Karpas-422 (cell line): ENCODE results near the gene EML2. TPM values are rescaled to one million over a fixed set of nuclear protein-coding genes. Genes with fewer than 3 reads are reported as not detected.

Source experiments
- DNase-seq: peaks from one replicate; pipeline ENCODE4 v3.0.0-alpha.2; 2015
- H2AFZ ChIP-seq: fragments of 200-600 bp; sonication (generic); 2 replicates; pipeline ENCODE4 v1.6.1; 2014; ENCODE audit warnings: antibody characterized with exemption, low read length, mixed read lengths
- H3K27ac ChIP-seq: fragments of 200-600 bp; sonication (generic); 2 replicates; pipeline ENCODE4 v1.5.1; 2014; ENCODE audit warnings: mild to moderate bottlenecking, low read length, moderate library complexity
- H3K27me3 ChIP-seq: fragments of 200-600 bp; sonication (generic); 2 replicates; pipeline ENCODE4 v1.6.1; 2014; ENCODE audit warnings: low read length, mixed read lengths
- H3K36me3 ChIP-seq: fragments of 200-600 bp; sonication (generic); 2 replicates; pipeline ENCODE4 v1.6.1; 2014; ENCODE audit warnings: low read length, mixed read lengths; ENCODE audit not compliant: insufficient read depth
- H3K4me1 ChIP-seq: fragments of 200-600 bp; sonication (generic); 2 replicates; pipeline ENCODE4 v1.6.1; 2014; ENCODE audit warnings: mild to moderate bottlenecking, low read length, mixed read lengths
- H3K4me2 ChIP-seq: fragments of 200-600 bp; sonication (generic); 2 replicates; pipeline ENCODE4 v1.6.1; 2014; ENCODE audit warnings: low read length, low read depth, mild to moderate bottlenecking; ENCODE audit not compliant: poor library complexity, severe bottlenecking
- H3K4me3 ChIP-seq: fragments of 200-600 bp; sonication (generic); 2 replicates; pipeline ENCODE4 v1.5.1; 2014; ENCODE audit warnings: mild to moderate bottlenecking, antibody characterized with exemption, low read length, mixed read lengths
- H3K79me2 ChIP-seq: fragments of 200-600 bp; sonication (generic); 2 replicates; pipeline ENCODE4 v1.6.1; 2014; ENCODE audit warnings: mild to moderate bottlenecking, low read length, mixed read lengths
- H3K9ac ChIP-seq: fragments of 200-600 bp; sonication (generic); 2 replicates; pipeline ENCODE4 v1.6.0; 2014; ENCODE audit warnings: low read length
- H3K9me2 ChIP-seq: fragments of 200-600 bp; sonication (generic), shearing (Covaris generic); replicated peaks from 2 replicates; pipeline ENCODE4 v1.6.0; 2014; ENCODE audit warnings: mild to moderate bottlenecking, low read length, moderate library complexity; ENCODE audit not compliant: insufficient read depth
- H3K9me3 ChIP-seq: fragments of 300-700, 200-600 bp; sonication (generic); 2 replicates; pipeline ENCODE4 v1.6.1; 2014; ENCODE audit warnings: low read length, mixed read lengths
- H4K20me1 ChIP-seq: fragments of 200-600 bp; sonication (generic); 2 replicates; pipeline ENCODE4 v1.6.1; 2014; ENCODE audit warnings: mild to moderate bottlenecking, antibody characterized with exemption, low read length, low read depth; ENCODE audit not compliant: insufficient read depth
- total RNA-seq: library from RNA; depleted of rRNA; stranded (reverse); fragments of >200 nt; shearing (Covaris generic); gene quantifications from 2 replicates; pipeline ENCODE4 v1.2.3, GENCODE V29; 2014; ENCODE audit warnings: low replicate concordance

Gene EML2
- total RNA-seq, 1 experiment from 2014 or later: 40.3 TPM

GRCh38 chr19:45659096-45659729 lies 20.0 kb upstream of the EML2 start:
- no peak for DNase-seq
- Histone ChIP-seq H2AFZ (no peak overlapping the region), H3K4me2 (no peak overlapping the region), H3K79me2 (no peaks in the 10 kb centered on the region), H3K9ac (no peak overlapping the region), H3K36me3 (no peaks in the 10 kb centered on the region), H3K9me3 (no peaks in the 10 kb centered on the region), H3K4me3 (no peak overlapping the region), H3K9me2 (no peaks in the 10 kb centered on the region), H4K20me1 (no peaks in the 10 kb centered on the region), H3K27me3 (no peaks in the 10 kb centered on the region), H3K4me1 (no peaks in the 10 kb centered on the region), H3K27ac (no peak overlapping the region)

- Histone ChIP-seq H3K9me2 (no peaks in the 10 kb centered on the region), H3K36me3 (no peaks in the 10 kb centered on the region), H3K4me3 (no peak overlapping the region), H3K79me2 (no peaks in the 10 kb centered on the region), H2AFZ (no peak overlapping the region), H3K27me3 (no peaks in the 10 kb centered on the region), H3K27ac (no peak overlapping the region), H3K9me3 (no peaks in the 10 kb centered on the region), H4K20me1 (no peaks in the 10 kb centered on the region), H3K4me1 (no peaks in the 10 kb centered on the region), H3K9ac (no peak overlapping the region), H3K4me2 (no peak overlapping the region)
- no peak for DNase-seq
Measured at GRCh38 chr19:45657520-45658167, 18.4 kb upstream of the EML2 start.

DNA sequence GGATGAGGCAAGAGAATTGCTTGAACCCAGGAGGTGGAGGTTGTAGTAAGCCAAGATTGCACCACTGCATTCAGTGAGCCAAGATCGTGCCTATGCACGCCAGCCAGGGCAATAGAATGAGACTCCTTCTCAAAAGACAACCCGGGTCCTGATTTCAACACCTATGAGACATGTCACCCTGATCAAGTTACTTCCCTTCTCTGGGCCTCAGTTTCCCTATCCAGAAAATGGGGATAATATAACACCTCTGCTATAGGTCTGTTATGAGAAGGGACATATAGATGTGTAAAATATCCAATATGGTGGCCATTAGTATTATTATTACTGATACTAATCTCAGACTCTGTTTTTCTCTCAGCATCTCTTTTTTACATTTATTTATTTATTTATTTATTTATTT lies 15.9 kb upstream of the EML2 start:
- Histone ChIP-seq H3K9ac (no peak overlapping the region), H3K79me2 (no peaks in the 10 kb centered on the region), H3K4me1 (no peaks in the 10 kb centered on the region), H3K4me2 (no peak overlapping the region), H3K36me3 (no peaks in the 10 kb centered on the region), H3K4me3 (no peak overlapping the region), H4K20me1 (no peaks in the 10 kb centered on the region), H2AFZ (no peak overlapping the region), H3K9me2 (no peaks in the 10 kb centered on the region), H3K9me3 (no peaks in the 10 kb centered on the region), H3K27ac (no peak overlapping the region), H3K27me3 (no peaks in the 10 kb centered on the region)
- DNase-seq: no peak

GRCh38 chr19:45653634-45654033 lies 14.4 kb upstream of the EML2 start:
- H3K9me3 ChIP-seq: no peaks in the 10 kb centered on the region
- DNase-seq: no peak
- H3K27ac ChIP-seq: no peak overlapping the region
- H3K4me2 ChIP-seq: no peak overlapping the region
- no peaks in the 10 kb centered on the region for H4K20me1 ChIP-seq
- no peaks in the 10 kb centered on the region for H3K4me1 ChIP-seq
- no peak overlapping the region for H3K9ac ChIP-seq
- H3K4me3 ChIP-seq: no peak overlapping the region
- no peaks in the 10 kb centered on the region for H3K9me2 ChIP-seq
- H3K79me2 ChIP-seq: no peaks in the 10 kb centered on the region
- no peaks in the 10 kb centered on the region for H3K27me3 ChIP-seq
- no peak overlapping the region for H2AFZ ChIP-seq
- no peaks in the 10 kb centered on the region for H3K36me3 ChIP-seq

- no peak overlapping the region for H2AFZ ChIP-seq
- no peak overlapping the region for H3K4me2 ChIP-seq
- H4K20me1 ChIP-seq: no peaks in the 10 kb centered on the region
- H3K79me2 ChIP-seq: no peaks in the 10 kb centered on the region
- H3K4me3 ChIP-seq: no peak overlapping the region
- no peak overlapping the region for H3K9ac ChIP-seq
- H3K27ac ChIP-seq: no peak overlapping the region
- H3K9me3 ChIP-seq: no peaks in the 10 kb centered on the region
- no peak for DNase-seq
- H3K9me2 ChIP-seq: no peaks in the 10 kb centered on the region
- peaks cover 7% of the 10 kb centered on the region for H3K4me1 ChIP-seq
- H3K27me3 ChIP-seq: no peaks in the 10 kb centered on the region
- no peaks in the 10 kb centered on the region for H3K36me3 ChIP-seq
Measured at GRCh38 chr19:45650722-45651121, 11.5 kb upstream of the EML2 start.

DNA sequence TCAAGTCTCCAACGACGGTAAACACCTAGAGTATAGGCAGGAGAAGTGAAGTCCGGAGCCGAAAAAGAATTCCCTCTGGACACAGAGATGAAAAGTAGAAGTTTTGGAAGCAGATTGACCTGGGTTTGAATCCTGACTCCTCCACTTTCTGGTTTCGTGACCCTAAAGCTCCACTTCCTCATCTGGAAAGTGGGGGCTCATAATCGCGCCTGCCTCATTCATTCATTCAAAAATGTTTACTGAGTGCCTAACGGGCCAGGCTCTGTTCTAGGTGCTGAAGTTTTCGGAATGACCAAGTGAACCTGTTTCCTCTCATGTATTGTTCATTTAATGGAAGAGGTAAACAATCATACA lies 7.1 kb upstream of the EML2 start:
- Histone ChIP-seq H3K27ac (no peak overlapping the region), H3K36me3 (no peaks in the 10 kb centered on the region), H3K9ac (peak overlapping the region; percentile 42), H3K79me2 (no peaks in the 10 kb centered on the region), H2AFZ (peak overlapping the region; percentile 69; the same call in 1 of the 2 replicates), H3K27me3 (no peaks in the 10 kb centered on the region), H3K9me3 (no peaks in the 10 kb centered on the region), H3K4me3 (peak overlapping the region; percentile 60), H3K4me1 (peaks cover 45% of the 10 kb centered on the region), H4K20me1 (no peaks in the 10 kb centered on the region), H3K9me2 (no peaks in the 10 kb centered on the region), H3K4me2 (peak overlapping the region; percentile 57)
- no peak for DNase-seq

GRCh38 chr19:45645631-45646344 lies 6.6 kb upstream of the EML2 start:
- Histone ChIP-seq H3K4me2 (peak overlapping the region; percentile 57), H3K9me2 (no peaks in the 10 kb centered on the region), H3K36me3 (no peaks in the 10 kb centered on the region), H2AFZ (peak overlapping the region; percentile 69), H3K9me3 (no peaks in the 10 kb centered on the region), H4K20me1 (no peaks in the 10 kb centered on the region), H3K27me3 (no peaks in the 10 kb centered on the region), H3K4me1 (peaks cover 49% of the 10 kb centered on the region), H3K27ac (no peak overlapping the region), H3K4me3 (peak overlapping the region; percentile 60), H3K9ac (peak overlapping the region; percentile 42), H3K79me2 (no peaks in the 10 kb centered on the region)
- peak; percentile 97 for DNase-seq

GRCh38 chr19:45645068-45645630 lies 6.0 kb upstream of the EML2 start:
- H4K20me1 ChIP-seq: no peaks in the 10 kb centered on the region
- peaks cover 50% of the 10 kb centered on the region for H3K4me1 ChIP-seq
- peak overlapping the region; percentile 57 for H3K4me2 ChIP-seq
- H3K9me2 ChIP-seq: no peaks in the 10 kb centered on the region
- H3K9ac ChIP-seq: peak overlapping the region; percentile 39
- H3K9me3 ChIP-seq: no peaks in the 10 kb centered on the region
- peak overlapping the region; percentile 69; the same call in 1 of the 2 replicates for H2AFZ ChIP-seq
- H3K79me2 ChIP-seq: no peaks in the 10 kb centered on the region
- no peaks in the 10 kb centered on the region for H3K27me3 ChIP-seq
- peak; percentile 49 for DNase-seq
- H3K36me3 ChIP-seq: no peaks in the 10 kb centered on the region
- peak overlapping the region; percentile 60 for H3K4me3 ChIP-seq
- H3K27ac ChIP-seq: no peak overlapping the region
